ENCODE data around the gene MEGF10.

The MEGF10 gene

GRCh38 chr5:127343313-127343712 lies 52.7 kb downstream of the MEGF10 start:
- no peaks in the 10 kb centered on the region for H3K79me2 ChIP-seq (ENCODE audit: low read length)
- H3K27me3 ChIP-seq (ENCODE audit: low read depth, low read length): no peaks in the 10 kb centered on the region
- no peaks in the 10 kb centered on the region for H3K9me3 ChIP-seq (ENCODE audit: insufficient read depth, low read length)
- H4K20me1 ChIP-seq (ENCODE audit: insufficient read depth, low read length): no peaks in the 10 kb centered on the region
- no peak overlapping the region for H3K4me2 ChIP-seq (ENCODE audit: low read length)
- H3K9ac ChIP-seq (ENCODE audit: low read length): no peak overlapping the region
- H3K4me1 ChIP-seq (ENCODE audit: low read length): no peaks in the 10 kb centered on the region
- no peak overlapping the region for H3K4me3 ChIP-seq (ENCODE audit: low read length)
- H2AFZ ChIP-seq (ENCODE audit: low read depth, low read length): no peak overlapping the region
- H3K36me3 ChIP-seq (replicated peaks; ENCODE audit: low read depth, low read length): no peaks in the 10 kb centered on the region
- no peak overlapping the region for H3K27ac ChIP-seq (ENCODE audit: low read length)
- TF ChIP-seq, protein P1, sequence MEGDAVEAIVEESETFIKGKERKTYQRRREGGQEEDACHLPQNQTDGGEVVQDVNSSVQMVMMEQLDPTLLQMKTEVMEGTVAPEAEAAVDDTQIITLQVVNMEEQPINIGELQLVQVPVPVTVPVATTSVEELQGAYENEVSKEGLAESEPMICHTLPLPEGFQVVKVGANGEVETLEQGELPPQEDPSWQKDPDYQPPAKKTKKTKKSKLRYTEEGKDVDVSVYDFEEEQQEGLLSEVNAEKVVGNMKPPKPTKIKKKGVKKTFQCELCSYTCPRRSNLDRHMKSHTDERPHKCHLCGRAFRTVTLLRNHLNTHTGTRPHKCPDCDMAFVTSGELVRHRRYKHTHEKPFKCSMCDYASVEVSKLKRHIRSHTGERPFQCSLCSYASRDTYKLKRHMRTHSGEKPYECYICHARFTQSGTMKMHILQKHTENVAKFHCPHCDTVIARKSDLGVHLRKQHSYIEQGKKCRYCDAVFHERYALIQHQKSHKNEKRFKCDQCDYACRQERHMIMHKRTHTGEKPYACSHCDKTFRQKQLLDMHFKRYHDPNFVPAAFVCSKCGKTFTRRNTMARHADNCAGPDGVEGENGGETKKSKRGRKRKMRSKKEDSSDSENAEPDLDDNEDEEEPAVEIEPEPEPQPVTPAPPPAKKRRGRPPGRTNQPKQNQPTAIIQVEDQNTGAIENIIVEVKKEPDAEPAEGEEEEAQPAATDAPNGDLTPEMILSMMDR (IDR thresholded peaks at IDR 0.05; ENCODE audit: low read depth, low read length): no peak
- no peak for TF ChIP-seq EZH2phosphoT487 (IDR thresholded peaks at IDR 0.05; ENCODE audit: low read depth)

- H3K27ac ChIP-seq (ENCODE audit: low read length): no peak overlapping the region
- no peak overlapping the region for H3K4me3 ChIP-seq (ENCODE audit: low read length)
- no peaks in the 10 kb centered on the region for H3K27me3 ChIP-seq (ENCODE audit: low read depth, low read length)
- no peaks in the 10 kb centered on the region for H3K36me3 ChIP-seq (replicated peaks; ENCODE audit: low read depth, low read length)
- no peak for TF ChIP-seq EZH2phosphoT487 (IDR thresholded peaks at IDR 0.05; ENCODE audit: low read depth)
- TF ChIP-seq, protein P1 (IDR thresholded peaks at IDR 0.05; ENCODE audit: low read depth, low read length): no peak
- H2AFZ ChIP-seq (ENCODE audit: low read depth, low read length): no peak overlapping the region
- H3K9ac ChIP-seq (ENCODE audit: low read length): no peak overlapping the region
- H4K20me1 ChIP-seq (ENCODE audit: insufficient read depth, low read length): no peaks in the 10 kb centered on the region
- no peaks in the 10 kb centered on the region for H3K4me1 ChIP-seq (ENCODE audit: low read length)
- no peaks in the 10 kb centered on the region for H3K79me2 ChIP-seq (ENCODE audit: low read length)
- H3K4me2 ChIP-seq (ENCODE audit: low read length): no peak overlapping the region
- H3K9me3 ChIP-seq (ENCODE audit: insufficient read depth, low read length): no peaks in the 10 kb centered on the region
Observed at GRCh38 chr5:127343866-127344265, 53.3 kb downstream of the MEGF10 start.

DNA sequence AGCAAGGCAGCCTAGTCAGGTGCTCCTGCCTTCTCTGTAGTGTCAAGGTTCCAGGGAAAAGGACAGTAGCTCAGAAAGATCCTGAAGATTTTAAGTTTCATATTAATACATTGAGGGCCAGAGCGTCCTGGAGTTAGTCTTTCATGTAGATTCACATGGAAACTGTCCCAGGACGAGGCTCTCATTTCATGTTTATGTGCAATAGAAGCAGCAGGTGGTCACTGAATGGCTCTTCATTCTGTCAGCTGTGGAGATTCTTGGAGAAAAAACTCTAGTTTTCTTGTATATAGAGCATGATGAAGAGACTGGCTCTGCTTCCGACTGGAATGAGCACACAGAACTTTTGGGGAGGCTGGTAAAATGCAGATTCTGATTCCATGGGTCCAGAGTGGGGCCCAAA lies 54.3 kb downstream of the MEGF10 start:
- no peak overlapping the region for H3K4me2 ChIP-seq (ENCODE audit: low read length)
- no peaks in the 10 kb centered on the region for H3K4me1 ChIP-seq (ENCODE audit: low read length)
- no peak overlapping the region for H3K9ac ChIP-seq (ENCODE audit: low read length)
- no peaks in the 10 kb centered on the region for H3K27me3 ChIP-seq (ENCODE audit: low read depth, low read length)
- H3K36me3 ChIP-seq (replicated peaks; ENCODE audit: low read depth, low read length): no peaks in the 10 kb centered on the region
- H4K20me1 ChIP-seq (ENCODE audit: insufficient read depth, low read length): no peaks in the 10 kb centered on the region
- H3K9me3 ChIP-seq (ENCODE audit: insufficient read depth, low read length): no peaks in the 10 kb centered on the region
- no peak overlapping the region for H3K27ac ChIP-seq (ENCODE audit: low read length)
- no peaks in the 10 kb centered on the region for H3K79me2 ChIP-seq (ENCODE audit: low read length)
- H3K4me3 ChIP-seq (ENCODE audit: low read length): no peak overlapping the region
- H2AFZ ChIP-seq (ENCODE audit: low read depth, low read length): no peak overlapping the region
- TF ChIP-seq EZH2phosphoT487 (IDR thresholded peaks at IDR 0.05; ENCODE audit: low read depth): no peak
- TF ChIP-seq, protein P1 (IDR thresholded peaks at IDR 0.05; ENCODE audit: low read depth, low read length): no peak

DNA sequence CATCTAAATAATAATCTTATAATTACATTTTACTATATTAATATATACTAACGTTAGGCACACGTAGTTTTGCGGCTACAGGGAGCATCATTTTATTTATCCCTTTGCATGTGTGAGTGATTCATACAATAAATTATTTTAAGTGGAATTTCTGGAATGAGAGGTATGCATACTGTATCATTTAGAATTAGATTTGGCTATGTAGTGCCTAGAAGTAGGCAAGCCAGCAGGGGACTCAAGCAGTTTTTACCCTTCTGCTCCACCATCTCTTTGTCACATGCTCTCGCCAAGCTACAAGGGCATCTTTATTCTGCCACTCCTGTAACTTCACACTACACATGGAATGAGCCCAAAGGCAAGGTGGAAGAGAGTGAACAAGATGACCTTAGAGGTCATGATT lies 60.8 kb downstream of the MEGF10 start:
- Histone ChIP-seq H3K27me3 (ENCODE audit: low read depth, low read length) (no peaks in the 10 kb centered on the region), H4K20me1 (ENCODE audit: insufficient read depth, low read length) (no peaks in the 10 kb centered on the region), H3K79me2 (ENCODE audit: low read length) (no peaks in the 10 kb centered on the region), H3K36me3 (replicated peaks; ENCODE audit: low read depth, low read length) (no peaks in the 10 kb centered on the region), H3K9ac (ENCODE audit: low read length) (no peak overlapping the region), H3K4me1 (ENCODE audit: low read length) (no peaks in the 10 kb centered on the region), H3K4me3 (ENCODE audit: low read length) (no peak overlapping the region), H2AFZ (ENCODE audit: low read depth, low read length) (no peak overlapping the region), H3K9me3 (ENCODE audit: insufficient read depth, low read length) (no peaks in the 10 kb centered on the region), H3K4me2 (ENCODE audit: low read length) (no peak overlapping the region), H3K27ac (ENCODE audit: low read length) (no peak overlapping the region)
- no peak for TF ChIP-seq EZH2phosphoT487 (IDR thresholded peaks at IDR 0.05; ENCODE audit: low read depth)
- TF ChIP-seq, protein P1 (IDR thresholded peaks at IDR 0.05; ENCODE audit: low read depth, low read length): no peak
